ENCODE results near the gene SPI1. TPM values are rescaled to one million over a fixed set of nuclear protein-coding genes. Genes with fewer than 3 reads are reported as not detected.

Gene SPI1
- polyA plus RNA-seq, 2 of the 4 experiments (the other 2 are of a cell fraction), result 0.14 TPM; not detected in 1

GRCh38 chr11:47361419-47361818 is 16.9 kb downstream of the SPI1 start:
- no peak for FAIRE-seq
- H3K4me2 ChIP-seq, result no peak overlapping the region
- peak in 1 of 2 experiments; percentile 49; a peak in 3 of 6 replicates for ATAC-seq
- TF ChIP-seq NR3C1 (IDR thresholded peaks at IDR 0.05) (no peak), REST (IDR thresholded peaks at IDR 0.05) (no peak), CHD4 (IDR thresholded peaks at IDR 0.05; ENCODE audit: borderline replicate concordance) (no peak), MAZ (IDR thresholded peaks at IDR 0.05; ENCODE audit: borderline replicate concordance, low read depth, low read length) (no peak), RCOR1 (IDR thresholded peaks at IDR 0.05; ENCODE audit: low read depth, low read length) (no peak), PBX3 (IDR thresholded peaks at IDR 0.05) (no peak), RNF2 (IDR thresholded peaks at IDR 0.05; ENCODE audit: borderline replicate concordance, low read depth) (no peak), CBX2 (IDR thresholded peaks at IDR 0.05; ENCODE audit: borderline replicate concordance, low read depth) (no peak), ZFP36 (IDR thresholded peaks at IDR 0.05; ENCODE audit: borderline replicate concordance, partially characterized antibody) (no peak)
- TF ChIP-seq, protein P1, sequence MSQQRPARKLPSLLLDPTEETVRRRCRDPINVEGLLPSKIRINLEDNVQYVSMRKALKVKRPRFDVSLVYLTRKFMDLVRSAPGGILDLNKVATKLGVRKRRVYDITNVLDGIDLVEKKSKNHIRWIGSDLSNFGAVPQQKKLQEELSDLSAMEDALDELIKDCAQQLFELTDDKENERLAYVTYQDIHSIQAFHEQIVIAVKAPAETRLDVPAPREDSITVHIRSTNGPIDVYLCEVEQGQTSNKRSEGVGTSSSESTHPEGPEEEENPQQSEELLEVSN (IDR thresholded peaks at IDR 0.05; ENCODE audit: borderline replicate concordance, low read depth), result no peak
- WGBS (ENCODE audit: missing lambda C conversion rate), result 74% methylated on average over 13 of the region's 13 CpGs
- no peak overlapping the region for H3K4me3 ChIP-seq
- CTCF ChIA-PET, result interaction anchor here (0.8 to 3.3 kb wide), 3 partner anchors 8 to 102 kb away, joined by 3 to 19 read pairs (median 11); no protein-coding TSS in a partner anchor
- no peaks in the 10 kb centered on the region for H3K9me3 ChIP-seq
- no peak overlapping the region for H3K27ac ChIP-seq
- POLR2A ChIA-PET, result no interaction called here
- no peaks in the 10 kb centered on the region for H3K4me1 ChIP-seq
- DNase-seq (ENCODE audit: low read depth in 1 of 2, low spot score in 1 of 2), result no peak

- no peak for ATAC-seq
- 89% methylated on average over 15 of the region's 15 CpGs for WGBS (ENCODE audit: missing lambda C conversion rate)
- Histone ChIP-seq H3K4me1 (no peaks in the 10 kb centered on the region), H3K27ac (no peak overlapping the region), H3K9me3 (no peaks in the 10 kb centered on the region), H3K4me2 (no peak overlapping the region), H3K4me3 (no peak overlapping the region)
- TF ChIP-seq BCL3 (IDR thresholded peaks at IDR 0.05), result no peak
- no peak for TF ChIP-seq JUN (IDR thresholded peaks at IDR 0.05)
- no peak for TF ChIP-seq ZFP36 (IDR thresholded peaks at IDR 0.05; ENCODE audit: borderline replicate concordance, partially characterized antibody)
- TF ChIP-seq EHF (CRISPR knock-in tag; IDR thresholded peaks at IDR 0.05), result no peak
- no peak for TF ChIP-seq ZSCAN20 (CRISPR knock-in tag; IDR thresholded peaks at IDR 0.05)
- TF ChIP-seq KDM5A (IDR thresholded peaks at IDR 0.05), result no peak
- TF ChIP-seq CBX8 (IDR thresholded peaks at IDR 0.05), result no peak
- TF ChIP-seq NR3C1 (IDR thresholded peaks at IDR 0.05), result no peak
- no peak for TF ChIP-seq ZC3H11A (IDR thresholded peaks at IDR 0.05)
- no peak for TF ChIP-seq CTCF (IDR thresholded peaks at IDR 0.05)
- no peak for TF ChIP-seq POLR2AphosphoS2 (conservative IDR thresholded peaks at IDR 0.05; ENCODE audit: low read length)
- no peak for TF ChIP-seq KDM1A (IDR thresholded peaks at IDR 0.05; ENCODE audit: low read depth)
- no peak for TF ChIP-seq SREBF2 (IDR thresholded peaks at IDR 0.05)
- no peak for TF ChIP-seq RCOR1 (IDR thresholded peaks at IDR 0.05; ENCODE audit: low read depth, low read length)
- TF ChIP-seq HOXA7 (CRISPR knock-in tag; IDR thresholded peaks at IDR 0.05), result no peak
- TF ChIP-seq RNF2 (IDR thresholded peaks at IDR 0.05; ENCODE audit: borderline replicate concordance, low read depth), result no peak
- TF ChIP-seq HDAC2 (IDR thresholded peaks at IDR 0.05), result no peak
- TF ChIP-seq, protein P2, sequence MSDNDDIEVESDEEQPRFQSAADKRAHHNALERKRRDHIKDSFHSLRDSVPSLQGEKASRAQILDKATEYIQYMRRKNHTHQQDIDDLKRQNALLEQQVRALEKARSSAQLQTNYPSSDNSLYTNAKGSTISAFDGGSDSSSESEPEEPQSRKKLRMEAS (IDR thresholded peaks at IDR 0.05), result no peak
- no peak for FAIRE-seq
- no peak for DNase-seq (ENCODE audit: low read depth in 1 of 2, low spot score in 1 of 2)
- CTCF ChIA-PET, result interaction anchor here (0.6 to 3.3 kb wide), 10 partner anchors 9 to 444 kb away, joined by 3 to 19 read pairs (median 3); partner anchors contain the start of gene ARFGAP2
- POLR2A ChIA-PET, result no interaction called here
Observed at GRCh38 chr11:47360341-47360740, 18.0 kb downstream of the SPI1 start.

All from A549 (cell line).